ENCODE results near the gene KSR1.
"Not testable (repeated sequence)": the region's sequence is repeated elsewhere in the genome, so short reads cannot be mapped to it uniquely, and the experiment has no call there.

The KSR1 gene

DNA sequence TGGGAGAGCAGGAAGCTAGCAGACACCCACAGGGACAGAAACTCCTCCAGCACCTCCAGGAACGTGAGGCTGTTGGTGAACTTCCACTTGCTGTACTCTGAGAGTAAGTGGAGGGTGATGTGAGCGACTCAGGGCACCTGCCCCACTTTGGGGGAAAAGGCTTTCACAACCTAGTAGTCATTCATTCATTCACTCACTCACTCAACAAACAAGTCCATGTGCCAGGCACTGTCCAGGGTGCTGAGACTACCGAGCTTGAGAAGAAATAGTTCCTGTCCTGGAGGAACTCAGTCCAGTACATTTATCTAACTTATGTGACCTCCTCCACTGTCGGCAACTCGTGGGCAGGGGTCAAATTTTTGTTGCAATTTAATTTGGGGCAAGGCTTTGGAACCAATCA lies 201.4 kb downstream of the KSR1 start:
- no peak for DNase-seq (ENCODE audit: low read depth in 2 of 2)

DNA sequence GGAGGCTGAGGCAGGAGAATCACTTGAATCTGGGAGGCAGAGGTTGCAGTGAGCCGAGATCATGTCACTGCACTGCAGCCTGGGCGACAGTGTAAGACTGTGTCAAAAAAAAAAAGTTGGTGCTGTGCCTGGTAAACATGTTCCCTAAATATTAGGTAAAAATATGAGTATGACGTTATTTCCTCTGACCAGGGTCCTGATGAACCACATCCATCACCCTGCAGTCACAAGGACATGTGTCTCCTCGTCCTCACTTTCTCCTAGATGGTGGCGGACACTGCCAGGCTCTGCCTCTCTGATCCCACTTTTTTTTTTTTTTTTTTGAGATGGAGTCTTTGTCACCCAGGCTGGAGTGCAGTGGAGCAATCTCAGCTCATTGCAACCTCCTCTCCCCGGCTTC lies 203.4 kb downstream of the KSR1 start:
- DNase-seq (ENCODE audit: low read depth in 2 of 2), result no peak

DNA sequence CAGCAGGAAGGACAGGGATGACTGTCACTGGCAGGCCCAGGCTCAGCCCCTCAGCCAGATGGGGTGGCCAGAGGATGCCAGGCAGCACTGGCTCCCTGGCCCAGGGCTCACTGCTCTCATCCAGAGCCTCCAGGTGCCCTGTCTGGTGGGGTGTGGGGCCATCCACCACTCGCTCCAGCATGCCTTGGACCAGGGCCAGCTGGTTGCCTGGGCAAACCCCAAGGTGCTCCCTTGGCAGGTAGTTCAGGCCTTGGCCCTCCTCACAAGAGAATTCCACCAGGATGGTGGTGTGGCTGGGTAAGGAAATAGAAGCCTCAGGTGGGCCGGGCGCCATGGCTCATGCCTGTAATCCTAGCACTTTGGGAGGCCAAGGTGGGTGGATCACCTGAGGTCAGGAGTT lies 204.2 kb downstream of the KSR1 start:
- DNase-seq (ENCODE audit: low read depth in 2 of 2), result no peak

DNA sequence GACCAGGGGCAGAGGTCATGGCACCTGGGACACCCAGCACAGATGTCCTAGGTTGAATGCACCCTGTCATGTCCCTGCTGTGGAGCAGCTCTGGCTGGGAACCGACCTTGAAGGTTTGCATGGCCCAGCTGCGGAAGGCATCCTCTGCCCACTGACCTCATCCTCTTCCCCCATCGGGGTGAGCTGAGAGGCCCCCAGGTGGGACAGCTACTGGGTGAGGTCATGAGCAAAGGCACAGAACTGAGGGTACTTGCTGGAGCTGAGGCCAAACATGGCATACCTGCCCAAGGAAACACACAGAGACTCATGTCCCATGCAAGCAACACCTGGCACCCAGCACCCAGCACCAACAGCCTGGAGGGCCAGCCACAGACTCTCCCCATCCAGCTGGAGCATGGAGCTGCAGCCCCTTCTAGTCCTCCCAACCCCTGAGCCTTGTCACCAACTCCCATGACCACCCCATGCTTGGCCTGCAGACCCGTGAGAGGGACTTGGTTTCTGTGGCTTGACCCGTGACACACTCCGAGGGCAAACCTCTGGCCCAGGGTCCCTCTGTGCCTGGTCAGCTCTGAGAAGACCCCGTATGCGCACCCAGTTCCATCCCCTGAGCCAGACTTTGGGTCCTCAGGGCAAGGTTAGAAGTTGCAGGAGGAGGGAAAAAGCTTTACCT lies 207.8 kb downstream of the KSR1 start:
- DNase-seq (ENCODE audit: low read depth in 2 of 2), result no peak

DNA sequence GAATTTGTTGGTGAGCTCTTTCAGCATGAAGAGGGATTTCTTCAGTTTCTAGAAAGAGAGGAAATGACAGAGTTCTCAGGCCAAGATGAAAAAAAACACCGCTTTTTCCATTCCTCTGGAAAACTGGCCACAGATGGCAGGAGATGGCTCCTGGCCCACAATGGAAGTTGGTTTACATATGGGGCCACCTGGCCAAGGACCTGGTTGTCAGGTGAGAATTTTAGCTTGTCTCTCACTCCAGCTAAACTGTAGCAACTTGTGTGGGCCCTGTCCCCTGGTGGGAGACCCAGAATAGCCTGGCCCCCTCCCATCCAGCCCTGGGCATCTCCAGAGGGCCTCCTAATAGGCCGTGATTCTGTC lies 208.3 kb downstream of the KSR1 start:
- no peak for DNase-seq (ENCODE audit: low read depth in 2 of 2)

DNA sequence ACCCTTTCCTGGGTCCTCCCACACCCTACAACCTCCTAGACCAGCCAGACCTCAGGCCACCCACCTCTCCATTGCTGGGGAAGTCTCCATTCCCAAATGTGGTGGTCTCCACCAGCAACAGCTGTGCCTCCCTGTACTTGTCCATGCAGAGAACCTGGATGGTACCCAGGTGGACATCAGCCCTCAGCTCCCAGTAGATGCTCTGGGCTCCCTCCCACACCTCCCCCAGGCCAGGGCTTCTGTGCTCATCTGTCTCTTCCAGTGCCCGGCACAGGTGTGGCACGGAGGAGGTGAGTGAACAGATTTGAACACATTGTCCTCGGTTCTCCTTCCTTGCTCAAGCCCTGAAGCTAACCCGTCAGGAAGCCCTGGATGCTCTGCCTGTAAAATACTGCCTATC lies 209.3 kb downstream of the KSR1 start:
- DNase-seq (ENCODE audit: low read depth in 2 of 2), result no peak

DNA sequence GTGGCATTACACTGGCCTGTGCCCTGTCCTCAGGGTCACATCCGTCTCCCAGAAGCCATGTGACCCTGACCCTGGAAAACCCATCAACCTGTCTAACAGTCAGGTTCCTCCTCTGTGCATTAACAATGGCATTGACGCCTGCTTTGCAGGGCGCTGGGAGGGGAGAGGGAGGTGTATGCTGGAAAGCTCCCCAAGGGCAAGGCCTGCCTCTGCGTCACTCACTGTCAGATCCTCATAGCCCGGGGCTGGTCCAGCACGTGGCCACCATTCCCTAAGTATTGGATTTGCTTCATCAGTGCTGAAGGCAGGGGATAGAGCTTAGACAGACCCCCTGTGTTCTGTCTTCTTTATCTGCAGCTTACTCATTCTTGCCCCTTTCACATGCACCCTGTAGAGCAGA lies 210.0 kb downstream of the KSR1 start:
- not testable (repeated sequence) for DNase-seq (ENCODE audit: low read depth in 2 of 2)

DNA sequence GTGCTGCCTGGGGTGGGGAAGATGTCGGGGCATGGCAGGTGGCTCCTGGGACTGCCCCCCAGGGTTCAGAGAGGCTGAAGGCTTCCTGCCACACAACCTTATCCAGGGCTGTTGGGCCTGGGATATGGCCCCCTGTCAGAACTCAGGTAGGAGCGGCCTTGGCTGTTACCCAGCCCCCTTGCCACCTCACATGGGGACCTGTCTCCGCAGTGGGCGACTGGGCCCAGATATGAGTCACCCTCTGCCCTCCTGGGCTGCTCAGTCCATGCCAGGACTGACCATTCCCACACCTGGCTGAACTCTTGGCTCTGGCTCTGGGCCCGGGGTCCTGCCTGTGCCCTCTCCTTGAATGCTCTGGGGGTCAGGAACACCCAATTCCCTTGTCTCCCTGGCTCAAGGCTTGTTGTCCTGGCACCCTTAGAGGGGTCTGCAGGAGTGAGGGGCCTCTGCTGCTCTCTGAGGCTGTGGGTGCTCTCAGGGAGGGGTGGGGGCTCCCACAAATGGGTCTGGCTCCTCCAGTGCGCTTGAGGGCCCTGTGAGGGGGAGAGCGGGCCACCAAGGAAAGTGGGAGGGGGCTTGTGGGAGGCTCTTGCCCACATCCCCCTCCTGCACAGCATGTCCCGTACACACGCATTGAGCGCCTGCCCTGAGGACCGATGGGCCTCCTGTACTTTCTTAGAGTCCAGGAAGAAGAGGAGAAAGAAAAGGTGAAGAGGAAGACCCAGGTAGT lies 210.7 kb downstream of the KSR1 start:
- DNase-seq (ENCODE audit: low read depth in 2 of 2), result no peak

DNA sequence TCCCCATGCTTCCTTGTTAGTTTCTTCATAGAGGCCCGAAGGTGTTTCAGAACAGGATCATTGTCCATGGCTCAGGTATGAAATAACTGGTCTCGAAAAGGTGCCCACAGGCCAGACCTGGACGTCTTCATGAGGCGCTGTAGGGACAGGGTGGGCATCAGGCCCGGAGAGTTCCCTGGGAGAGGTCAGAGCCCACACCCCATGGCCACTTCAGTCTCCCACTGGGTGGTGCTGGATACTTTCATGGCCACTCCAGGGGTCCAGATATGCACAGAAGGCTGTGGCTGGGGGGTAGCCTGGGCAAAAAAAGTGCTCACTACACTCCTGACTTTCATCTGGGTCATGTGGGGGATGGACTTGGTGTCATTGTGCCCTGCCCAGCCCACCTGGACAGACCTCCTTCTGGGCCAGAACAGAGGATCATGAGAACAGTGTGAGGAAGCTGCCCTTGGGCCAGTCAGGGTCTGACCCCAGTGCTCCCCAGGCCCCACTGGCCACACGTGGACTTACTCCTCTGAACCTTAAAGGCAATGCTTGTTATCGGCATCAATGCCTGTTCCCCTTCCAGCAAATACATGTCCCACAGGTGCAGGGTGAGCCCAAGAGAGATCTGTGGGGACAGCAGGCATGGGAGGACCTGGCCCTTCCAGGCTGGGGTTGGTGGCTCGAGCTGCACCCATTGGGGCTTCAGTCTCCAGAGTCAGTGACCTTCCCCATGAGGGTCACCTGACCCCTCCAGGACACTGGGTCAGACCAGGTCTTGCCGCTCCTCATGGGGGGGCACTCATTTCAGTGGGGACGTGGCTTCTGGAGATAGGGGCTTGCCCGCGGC lies 211.6 kb downstream of the KSR1 start:
- DNase-seq (ENCODE audit: low read depth in 2 of 2), result no peak

DNA sequence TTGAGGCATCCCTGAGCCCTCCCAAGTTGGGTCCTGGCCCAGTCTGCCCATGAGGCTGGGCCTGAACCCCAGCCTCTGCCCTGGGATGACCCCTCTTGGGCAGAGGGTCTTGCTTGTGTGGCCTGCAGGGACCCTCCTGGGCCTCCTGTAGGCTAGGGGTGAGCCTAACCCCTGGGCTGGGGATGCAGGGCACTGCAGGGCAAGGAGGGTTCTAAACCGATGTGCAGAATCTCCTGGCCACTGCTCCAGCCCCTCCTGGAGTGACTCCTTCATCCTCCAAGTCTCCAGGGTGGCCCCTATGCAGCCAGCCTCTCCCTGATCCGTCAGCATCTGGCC lies 212.2 kb downstream of the KSR1 start:
- DNase-seq (ENCODE audit: low read depth in 2 of 2), result no peak

DNA sequence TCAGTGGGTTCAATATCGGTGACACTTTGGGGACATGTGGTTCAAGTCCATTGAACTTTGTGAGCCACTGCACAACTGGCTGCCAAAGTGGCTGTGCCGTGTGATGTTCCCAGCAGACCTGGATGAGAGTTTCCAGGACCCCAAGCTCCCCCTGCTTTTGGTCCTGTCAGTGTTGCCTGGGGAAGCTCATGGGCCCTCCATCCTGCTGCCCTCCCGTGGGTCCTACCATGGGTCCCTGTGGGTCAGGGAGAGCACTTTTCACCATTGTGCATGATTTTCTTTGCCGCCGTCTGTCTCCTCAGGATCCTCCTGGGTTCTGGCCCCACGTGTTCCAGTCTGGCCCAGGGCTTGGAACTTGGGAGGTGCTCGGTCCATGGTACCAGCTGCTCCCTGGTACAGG lies 212.9 kb downstream of the KSR1 start:
- no peak for DNase-seq (ENCODE audit: low read depth in 2 of 2)

DNA sequence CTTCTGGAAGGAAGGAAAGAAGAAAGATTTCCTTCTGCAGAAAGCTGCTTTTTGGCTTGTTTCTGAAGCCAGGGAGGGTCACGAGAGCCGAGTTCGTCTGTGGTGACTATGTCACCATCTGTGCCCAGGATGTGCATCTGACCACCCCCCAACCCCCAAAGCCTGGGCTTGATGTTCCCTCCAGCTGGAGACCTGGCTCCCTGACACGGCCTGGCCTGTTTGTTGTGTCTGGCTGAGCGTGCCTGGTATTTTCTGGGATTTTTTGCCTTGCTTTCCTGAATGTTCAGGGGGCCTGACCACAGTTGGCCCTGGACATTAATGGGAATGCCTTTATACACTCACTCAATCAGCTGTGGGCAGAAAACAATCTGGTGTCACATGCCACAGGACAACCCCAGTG lies 213.6 kb downstream of the KSR1 start:
- DNase-seq (ENCODE audit: low read depth in 2 of 2), result no peak

DNA sequence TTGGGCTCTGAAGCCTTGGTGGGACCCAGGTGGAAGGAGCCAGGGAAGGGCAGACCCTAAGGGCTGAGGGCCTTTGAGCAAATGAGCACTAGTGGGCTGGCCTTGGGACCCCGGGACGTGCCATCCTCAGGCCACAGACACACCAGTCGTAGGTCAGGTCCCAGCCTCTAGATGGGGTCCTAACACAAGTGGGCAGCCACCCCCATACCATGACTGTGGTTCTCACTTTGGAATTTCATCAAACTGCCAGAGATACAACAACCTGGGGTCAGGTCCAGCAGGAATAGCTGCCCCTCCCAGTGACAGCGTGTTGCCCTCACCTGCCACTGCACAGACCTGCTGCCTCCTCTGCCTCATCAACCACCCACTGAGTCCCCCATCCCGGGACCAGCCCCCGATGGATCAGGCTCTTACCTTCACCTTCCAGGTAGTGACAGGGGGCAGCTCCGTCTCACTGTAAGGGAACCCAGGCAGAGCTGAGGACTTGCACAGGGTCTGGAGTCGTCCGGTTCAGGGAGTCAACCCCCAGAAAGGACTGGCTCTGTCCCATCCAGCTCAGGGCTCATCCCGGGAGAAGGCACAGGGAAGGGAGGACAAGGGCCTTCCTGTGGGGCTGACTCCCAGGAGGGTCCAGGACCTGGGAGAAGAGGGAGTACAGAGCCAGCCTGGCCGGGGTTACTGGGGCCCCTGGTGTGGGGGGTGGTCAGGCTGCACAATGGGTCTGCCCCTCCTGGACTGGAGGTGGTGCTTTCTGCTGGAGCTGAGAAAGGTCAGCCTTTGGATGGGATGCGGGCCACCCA lies 214.7 kb downstream of the KSR1 start:
- no peak for DNase-seq (ENCODE audit: low read depth in 2 of 2)

DNA sequence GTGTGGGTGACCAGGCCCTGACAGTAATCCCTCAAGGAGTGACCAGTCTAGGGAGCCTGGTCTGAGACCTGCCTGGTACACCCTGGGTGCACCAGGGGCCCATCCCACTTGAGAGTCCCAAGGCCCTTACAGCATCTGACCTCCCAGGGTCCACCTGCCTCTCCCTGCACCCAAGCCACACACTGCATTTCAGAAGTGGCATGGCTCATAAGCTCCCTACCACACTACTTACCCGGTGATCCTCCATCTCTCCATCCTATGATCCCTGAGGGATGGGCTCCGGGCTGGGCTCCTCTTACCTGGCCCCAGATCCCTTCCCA lies 215.3 kb downstream of the KSR1 start:
- no peak for DNase-seq (ENCODE audit: low read depth in 2 of 2)

DNA sequence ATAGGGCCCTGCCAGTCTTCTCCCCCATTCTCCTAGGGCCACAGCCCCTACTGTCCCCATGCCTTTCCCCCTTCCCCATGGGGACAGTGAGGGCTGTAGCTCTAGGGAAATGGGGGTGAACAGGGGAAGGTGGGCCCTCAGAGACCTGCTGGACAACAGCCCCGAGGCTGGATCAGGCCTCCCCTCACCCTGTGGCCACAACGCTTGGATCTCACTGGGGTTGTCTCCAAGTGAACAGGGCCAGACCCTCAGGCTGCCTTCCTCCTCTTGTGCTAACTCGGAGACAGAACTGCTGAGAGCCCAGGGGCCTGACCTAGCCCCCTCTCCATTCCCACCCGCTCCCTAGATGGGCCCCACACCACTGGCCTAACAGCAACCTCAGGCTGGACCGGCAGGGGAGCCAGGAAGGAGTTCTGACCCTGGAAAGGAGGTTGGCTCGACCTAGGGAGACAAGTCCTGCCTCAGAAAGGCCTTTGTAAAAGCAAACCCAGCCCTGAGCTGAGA lies 215.8 kb downstream of the KSR1 start:
- not testable (repeated sequence) for DNase-seq (ENCODE audit: low read depth in 2 of 2)

DNA sequence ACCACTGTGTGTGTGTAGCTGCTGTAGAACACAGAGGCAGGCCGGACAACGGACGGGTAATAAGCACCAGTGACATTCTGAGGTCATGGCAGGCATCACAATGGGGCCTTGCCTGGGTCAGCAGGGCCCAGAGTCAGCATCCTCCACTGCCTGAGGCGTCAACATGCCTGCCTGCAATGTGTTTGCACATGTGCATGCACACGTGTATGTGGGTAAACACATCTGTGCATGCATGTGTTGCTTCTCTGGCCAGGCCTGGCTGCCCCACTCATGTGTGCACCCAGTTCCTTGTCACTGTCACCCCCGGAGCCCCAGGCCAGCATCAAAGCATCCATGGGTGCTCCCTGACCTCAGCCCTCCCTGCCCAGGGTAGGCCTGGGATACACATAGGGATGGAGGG lies 218.1 kb downstream of the KSR1 start:
- no peak for DNase-seq (ENCODE audit: low read depth in 2 of 2)
